OCI-LY3 (cell line): ENCODE measurements around the gene AGER.

Experiments used
- H2AFZ ChIP-seq: fragments of 200-600, 300-600 bp; shearing (Covaris generic); 2 replicates; pipeline ENCODE4 v1.6.0; 2014; ENCODE audit warnings: antibody characterized with exemption, low read depth, low read length
- H3K27ac ChIP-seq: fragments of 200-600, 300-600 bp; sonication (generic); 2 replicates; pipeline ENCODE4 v1.5.1; 2014; ENCODE audit warnings: mild to moderate bottlenecking, low read length, moderate library complexity, mixed read lengths
- H3K27me3 ChIP-seq: fragments of 200-600, 300-600 bp; sonication (generic); 2 replicates; pipeline ENCODE4 v1.6.1; 2014; ENCODE audit warnings: low read depth, low read length, mixed read lengths
- H3K36me3 ChIP-seq: fragments of 200-600, 300-600 bp; sonication (generic); replicated peaks from 2 replicates; pipeline ENCODE3; 2014; ENCODE audit warnings: low read depth, low read length, mixed read lengths
- H3K4me1 ChIP-seq: fragments of 300-600, 200-600 bp; sonication (generic); 2 replicates; pipeline ENCODE4 v1.6.1; 2014; ENCODE audit warnings: low read length, mixed read lengths
- H3K4me2 ChIP-seq: fragments of 200-600, 300-600 bp; sonication (generic); 2 replicates; pipeline ENCODE4 v1.6.1; 2014; ENCODE audit warnings: low read length, mixed read lengths
- H3K4me3 ChIP-seq: fragments of 300-600, 200-600 bp; sonication (generic); 2 replicates; pipeline ENCODE4 v1.5.1; 2014; ENCODE audit warnings: antibody characterized with exemption, mild to moderate bottlenecking, low read length, moderate library complexity
- H3K79me2 ChIP-seq: fragments of 300-600, 200-600 bp; shearing (Covaris generic); 2 replicates; pipeline ENCODE4 v1.6.1; 2014; ENCODE audit warnings: mild to moderate bottlenecking, low read length, mixed read lengths
- H3K9ac ChIP-seq: fragments of 300-600, 200-600 bp; shearing (Covaris generic); 2 replicates; pipeline ENCODE4 v1.6.0; 2014; ENCODE audit warnings: mild to moderate bottlenecking, low read length, moderate library complexity
- H3K9me3 ChIP-seq: fragments of 200-600, 300-600 bp; shearing (Covaris generic); 2 replicates; pipeline ENCODE4 v1.6.1; 2014; ENCODE audit warnings: low read length, mixed read lengths; ENCODE audit not compliant: insufficient read depth
- H4K20me1 ChIP-seq: fragments of 200-600, 300-600 bp; sonication (generic); 2 replicates; pipeline ENCODE4 v1.6.1; 2016; ENCODE audit warnings: low read length, mixed read lengths; ENCODE audit not compliant: insufficient read depth
- CTCF ChIP-seq: fragments of 200-600, 300-600 bp; sonication (generic); IDR thresholded peaks from 2 replicates; pipeline ENCODE4 v1.5.1; 2014; ENCODE audit warnings: antibody characterized with exemption, low read length, low read depth
- EZH2phosphoT487 ChIP-seq: fragments of 200-600 bp; shearing (Covaris generic); IDR thresholded peaks from 2 replicates; pipeline ENCODE4 v1.6.1; 2018; ENCODE audit warnings: antibody characterized with exemption, mixed run types, low read depth

The AGER gene

GRCh38 chr6:32164295-32164694 lies 19.8 kb downstream of the AGER start, which contains the start of gene EGFL8:
TSS of gene EGFL8 (plus strand) at chr6:32164595. CDS start at chr6:32166166, 1,571 bp downstream.
- Histone ChIP-seq H3K9me3 (no peaks in the 10 kb centered on the region), H3K36me3 (no peaks in the 10 kb centered on the region), H3K4me2 (no peak within 1 kb of the TSS), H3K9ac (no peak within 1 kb of the TSS), H3K4me1 (peaks cover 6% of the 10 kb centered on the region), H3K79me2 (no peaks in the 10 kb centered on the region), H3K4me3 (no peak within 1 kb of the TSS), H4K20me1 (no peaks in the 10 kb centered on the region), H3K27me3 (no peaks in the 10 kb centered on the region), H3K27ac (no peak within 1 kb of the TSS), H2AFZ (no peak within 1 kb of the TSS)
- TF ChIP-seq EZH2phosphoT487 (no peak), CTCF (no peak)

GRCh38 chr6:32163559-32164258 lies 20.3 kb downstream of the AGER start:
- Histone ChIP-seq H3K36me3 (no peaks in the 10 kb centered on the region), H2AFZ (no peak overlapping the region), H4K20me1 (no peaks in the 10 kb centered on the region), H3K9me3 (no peaks in the 10 kb centered on the region), H3K9ac (no peak overlapping the region), H3K79me2 (no peaks in the 10 kb centered on the region), H3K27ac (no peak overlapping the region), H3K4me1 (peaks cover 6% of the 10 kb centered on the region), H3K4me3 (no peak overlapping the region), H3K27me3 (no peaks in the 10 kb centered on the region), H3K4me2 (no peak overlapping the region)
- no peak for TF ChIP-seq EZH2phosphoT487

- H3K36me3 ChIP-seq, result no peaks in the 10 kb centered on the region
- H3K79me2 ChIP-seq, result no peaks in the 10 kb centered on the region
- H2AFZ ChIP-seq, result no peak overlapping the region
- peaks cover 7% of the 10 kb centered on the region for H3K4me1 ChIP-seq
- no peaks in the 10 kb centered on the region for H4K20me1 ChIP-seq
- H3K4me2 ChIP-seq, result no peak overlapping the region
- H3K9me3 ChIP-seq, result no peaks in the 10 kb centered on the region
- H3K4me3 ChIP-seq, result no peak overlapping the region
- H3K27ac ChIP-seq, result no peak overlapping the region
- no peaks in the 10 kb centered on the region for H3K27me3 ChIP-seq
- H3K9ac ChIP-seq, result no peak overlapping the region
- TF ChIP-seq CTCF (no peak), EZH2phosphoT487 (no peak)
These were observed 26.0 kb downstream of the AGER start for GRCh38 chr6:32158052-32158451.

- Histone ChIP-seq H3K36me3 (no peaks in the 10 kb centered on the region), H3K4me2 (no peak overlapping the region), H3K27ac (no peak overlapping the region), H3K79me2 (no peaks in the 10 kb centered on the region), H3K4me3 (no peak overlapping the region), H4K20me1 (no peaks in the 10 kb centered on the region), H3K4me1 (peaks cover 8% of the 10 kb centered on the region), H3K27me3 (no peaks in the 10 kb centered on the region), H2AFZ (no peak overlapping the region), H3K9ac (no peak overlapping the region), H3K9me3 (no peaks in the 10 kb centered on the region)
- TF ChIP-seq CTCF, result no peak
- no peak for TF ChIP-seq EZH2phosphoT487
These were observed 27.2 kb downstream of the AGER start for GRCh38 chr6:32156891-32157290.
